RWPE1 (cell line): ENCODE data around the gene AK5.

Experiments used
- CTCF ChIA-PET: fragments of 350-600 bp; sonication (Branson Sonifier 250); formaldehyde crosslinking; extraction: SDS; loops from one replicate; lab custom pipeline; 2021; lab: Yijun Ruan, JAX
- POLR2A ChIA-PET: fragments of 400-600 bp; formaldehyde crosslinking; extraction: SDS; loops from one replicate; lab custom pipeline; 2020; ENCODE audit warnings: antibody characterized with exemption; ENCODE audit not compliant: low non-redundant PET; lab: Yijun Ruan, JAX
- DNase-seq: peaks from one replicate; pipeline ENCODE4 v3.0.0; 2012; ENCODE audit warnings: low spot score
- H3K27ac ChIP-seq: fragments of 450-650 bp; 2 replicates; pipeline ENCODE4 v1.5.1; 2017
- TF ChIP-seq, protein P1 (sequence below): fragments of 450-650 bp; conservative IDR thresholded peaks from 2 replicates; pipeline ENCODE4 v1.5.1; 2017; ENCODE audit warnings: low read depth, mild to moderate bottlenecking

The AK5 gene

DNA sequence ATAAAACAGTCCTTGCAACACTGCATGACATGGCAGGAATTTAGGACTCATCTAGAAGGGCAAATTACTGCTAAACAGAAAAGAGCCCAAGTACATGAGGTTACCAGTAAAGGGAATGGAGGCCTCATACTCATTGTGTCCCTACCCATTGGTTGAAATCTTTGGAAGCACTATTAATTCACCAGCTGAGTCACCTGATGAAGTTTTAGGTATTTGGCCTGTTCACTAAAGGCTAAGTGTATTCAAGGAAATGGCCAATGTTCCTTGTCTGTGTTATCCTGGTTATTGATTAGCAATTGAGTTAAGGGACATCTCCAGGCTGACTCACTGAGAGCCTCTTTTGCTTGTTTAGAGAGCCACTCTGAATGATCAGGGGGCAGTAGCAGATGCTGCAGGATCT, 212.2 kb downstream of the AK5 start:
- no peak for DNase-seq
- no peak overlapping the region for H3K27ac ChIP-seq
- POLR2A ChIA-PET, result no interaction called here
- CTCF ChIA-PET, result no interaction called here
- TF ChIP-seq, protein P1, sequence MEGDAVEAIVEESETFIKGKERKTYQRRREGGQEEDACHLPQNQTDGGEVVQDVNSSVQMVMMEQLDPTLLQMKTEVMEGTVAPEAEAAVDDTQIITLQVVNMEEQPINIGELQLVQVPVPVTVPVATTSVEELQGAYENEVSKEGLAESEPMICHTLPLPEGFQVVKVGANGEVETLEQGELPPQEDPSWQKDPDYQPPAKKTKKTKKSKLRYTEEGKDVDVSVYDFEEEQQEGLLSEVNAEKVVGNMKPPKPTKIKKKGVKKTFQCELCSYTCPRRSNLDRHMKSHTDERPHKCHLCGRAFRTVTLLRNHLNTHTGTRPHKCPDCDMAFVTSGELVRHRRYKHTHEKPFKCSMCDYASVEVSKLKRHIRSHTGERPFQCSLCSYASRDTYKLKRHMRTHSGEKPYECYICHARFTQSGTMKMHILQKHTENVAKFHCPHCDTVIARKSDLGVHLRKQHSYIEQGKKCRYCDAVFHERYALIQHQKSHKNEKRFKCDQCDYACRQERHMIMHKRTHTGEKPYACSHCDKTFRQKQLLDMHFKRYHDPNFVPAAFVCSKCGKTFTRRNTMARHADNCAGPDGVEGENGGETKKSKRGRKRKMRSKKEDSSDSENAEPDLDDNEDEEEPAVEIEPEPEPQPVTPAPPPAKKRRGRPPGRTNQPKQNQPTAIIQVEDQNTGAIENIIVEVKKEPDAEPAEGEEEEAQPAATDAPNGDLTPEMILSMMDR, result no peak

DNA sequence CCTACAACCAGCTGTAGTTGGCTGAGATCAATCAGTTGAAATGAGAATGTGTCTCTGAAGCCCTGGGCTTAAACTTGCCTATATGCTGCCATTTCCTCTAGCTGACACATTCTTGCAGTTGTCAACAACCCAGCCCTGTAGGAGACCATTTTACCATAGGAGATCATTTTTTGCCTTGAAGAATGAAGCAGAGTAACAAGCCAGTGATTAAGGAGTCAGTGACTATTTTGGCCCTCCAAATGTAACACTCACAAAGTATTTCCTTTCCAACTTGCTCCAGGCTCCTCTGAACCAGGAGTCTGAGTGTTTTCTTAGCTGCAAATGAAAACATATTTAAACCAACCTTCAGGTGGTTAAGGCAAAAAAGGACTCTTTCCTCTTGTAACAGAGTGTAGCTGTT, 217.1 kb downstream of the AK5 start:
- POLR2A ChIA-PET, result no interaction called here
- CTCF ChIA-PET, result interaction anchor here (0.6 kb wide), 1 partner anchor 713 kb away, joined by 3 read pairs; no protein-coding TSS in a partner anchor
- no peak for DNase-seq
- no peak overlapping the region for H3K27ac ChIP-seq
- TF ChIP-seq, protein P1, result no peak

DNA sequence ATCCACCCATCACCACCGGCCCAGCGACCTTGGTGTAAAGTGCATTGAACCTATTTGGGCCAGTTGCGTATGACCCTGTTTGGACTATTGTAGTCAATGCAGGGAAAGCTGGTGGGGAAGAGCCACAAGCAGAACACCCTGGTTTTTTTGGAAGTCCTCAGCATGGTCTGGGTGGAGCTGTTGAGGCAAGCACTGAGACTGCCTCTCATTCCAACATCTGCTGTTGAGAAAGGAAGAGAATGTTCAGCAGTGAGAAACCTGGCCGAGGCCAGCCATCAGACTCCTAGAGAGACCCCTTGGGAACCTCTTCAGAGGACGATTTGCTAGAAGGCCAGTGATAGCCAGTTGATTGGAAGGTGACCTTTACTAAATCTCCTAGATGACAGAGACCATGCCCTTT, 217.6 kb downstream of the AK5 start:
- TF ChIP-seq, protein P1, result no peak
- CTCF ChIA-PET, result interaction anchor here (0.6 kb wide), 2 partner anchors 301 to 713 kb away, joined by 3 read pairs; no protein-coding TSS in a partner anchor
- no peak overlapping the region for H3K27ac ChIP-seq
- POLR2A ChIA-PET, result no interaction called here
- DNase-seq, result no peak

DNA sequence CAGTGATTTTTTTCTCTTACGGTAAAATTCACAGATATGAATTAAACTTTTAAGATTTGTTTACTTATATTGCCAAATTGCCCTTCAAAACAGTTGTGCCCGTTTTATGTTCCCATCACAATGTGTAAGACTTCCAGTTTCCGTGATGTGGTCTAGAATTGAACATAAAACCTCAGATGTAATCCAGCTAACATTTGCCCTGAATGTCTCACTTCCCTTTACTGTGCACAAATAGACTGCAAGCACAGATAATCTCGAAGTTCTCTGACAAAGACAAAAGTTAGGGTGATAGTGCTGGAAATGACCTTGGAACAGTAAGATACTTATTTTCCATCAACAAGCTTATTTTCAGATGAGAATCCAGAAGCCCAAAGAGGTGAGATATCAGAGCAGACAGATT, 223.2 kb downstream of the AK5 start:
- TF ChIP-seq, protein P1, result no peak
- H3K27ac ChIP-seq, result no peak overlapping the region
- no peak for DNase-seq
- CTCF ChIA-PET, result no interaction called here
- POLR2A ChIA-PET, result no interaction called here

DNA sequence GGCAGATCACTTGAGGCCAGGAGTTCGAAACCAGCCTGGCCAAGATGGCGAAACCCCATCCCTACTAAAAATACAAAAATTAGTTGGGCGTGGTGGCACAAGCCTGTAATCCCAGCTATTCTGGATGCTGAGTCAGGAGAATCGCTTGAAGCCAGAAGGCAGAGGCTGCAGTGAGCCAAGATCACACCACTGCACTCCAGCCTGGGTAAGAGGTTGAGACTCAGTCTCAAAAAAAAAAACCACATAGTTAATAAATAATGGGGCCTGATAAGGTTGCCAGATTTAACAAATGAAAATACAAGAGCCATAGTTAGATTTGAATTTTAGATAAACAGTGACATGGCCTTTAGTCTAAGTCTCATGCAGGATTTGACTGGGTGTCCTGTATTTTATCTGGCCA, 225.0 kb downstream of the AK5 start:
- TF ChIP-seq, protein P1, result no peak
- DNase-seq, result no peak
- no peak overlapping the region for H3K27ac ChIP-seq
- ChIA-PET POLR2A (no interaction called here), CTCF (no interaction called here)

DNA sequence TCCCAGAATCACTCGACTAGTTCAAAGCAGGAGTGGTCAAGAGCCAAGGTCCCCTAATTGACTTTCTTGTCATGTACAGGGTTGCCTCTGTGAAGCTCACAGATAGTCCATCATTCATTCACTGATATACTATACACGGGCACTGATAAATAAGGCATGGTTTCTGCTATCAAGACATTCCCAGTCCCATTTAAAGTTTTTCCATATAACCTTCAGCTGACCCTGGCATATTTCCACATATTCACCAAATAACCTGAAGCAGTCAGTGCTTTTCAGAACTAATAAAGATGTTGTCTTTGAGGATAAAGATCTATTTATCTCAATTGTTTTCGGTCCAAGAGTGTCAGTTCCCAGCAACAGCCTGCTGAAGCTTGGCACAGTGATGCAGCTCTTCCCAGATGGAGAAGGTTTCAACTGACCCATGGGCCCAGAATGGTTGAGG, 227.3 kb downstream of the AK5 start:
- H3K27ac ChIP-seq, result no peak overlapping the region
- TF ChIP-seq, protein P1, result no peak
- DNase-seq, result no peak
- CTCF ChIA-PET, result no interaction called here
- POLR2A ChIA-PET, result no interaction called here
